ENCODE data around the gene COL19A1.

Gene COL19A1

DNA sequence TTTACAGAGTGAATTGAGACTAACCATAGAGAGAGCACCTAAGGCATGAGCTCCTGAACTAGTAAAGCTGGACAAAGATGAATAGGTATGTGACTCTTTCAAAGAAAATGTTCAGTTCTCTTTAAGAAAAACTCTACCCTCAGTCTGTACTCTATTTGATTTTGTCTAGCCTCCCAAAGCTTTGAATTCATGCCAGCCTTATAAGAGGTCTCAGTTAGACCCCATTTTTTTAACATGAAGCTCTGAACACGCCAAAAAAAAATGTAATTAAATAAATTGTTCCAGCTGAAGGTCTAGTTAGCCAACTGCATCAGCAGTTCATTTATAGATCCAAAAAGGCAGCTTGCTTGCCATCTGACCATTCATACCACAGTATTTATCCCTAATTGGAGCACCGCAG, 365.0 kb downstream of the COL19A1 start:
- DNase-seq (ENCODE audit: low read depth): no peak

GRCh38 chr6:70234561-70235236, 368.3 kb downstream of the COL19A1 start:
- no peak for DNase-seq (ENCODE audit: low read depth)

DNA sequence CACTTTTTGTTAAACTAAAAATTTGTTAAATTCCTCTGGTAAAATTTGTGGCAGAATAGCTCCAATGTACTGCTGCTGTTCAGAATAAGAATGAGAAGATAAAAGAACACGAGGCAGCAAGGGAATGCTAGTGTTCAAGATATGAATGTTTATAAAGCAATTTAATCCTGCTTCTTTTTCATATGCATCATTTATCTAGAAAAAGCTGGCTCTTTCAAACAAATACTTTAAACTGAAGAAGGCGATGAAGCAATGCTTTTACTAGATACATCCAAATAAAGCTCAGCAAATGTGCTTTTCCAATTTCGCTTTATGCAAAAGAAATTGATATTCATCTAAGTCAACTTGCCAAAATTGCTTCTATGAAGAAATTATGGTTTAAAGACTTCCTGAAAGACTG, 370.0 kb downstream of the COL19A1 start:
- no peak for DNase-seq (ENCODE audit: low read depth)

DNA sequence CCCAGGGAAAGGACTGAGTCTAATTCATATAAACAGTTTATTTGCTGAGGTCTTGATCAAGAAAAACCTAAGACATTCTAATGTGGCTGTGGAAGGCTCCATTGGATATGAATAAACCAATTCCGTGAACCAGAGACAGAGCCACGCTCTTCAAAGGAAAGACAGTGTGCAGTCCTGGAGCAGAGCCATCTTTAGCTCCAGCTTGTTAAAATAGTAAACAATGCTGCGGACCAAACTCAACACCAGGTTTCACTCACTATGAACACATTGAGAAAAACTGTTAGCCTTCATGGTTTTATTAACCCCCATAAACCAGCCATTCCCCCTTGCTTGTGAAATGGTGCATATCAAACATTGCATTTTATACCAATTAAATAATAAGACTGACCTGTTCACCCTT, 374.7 kb downstream of the COL19A1 start:
- DNase-seq (ENCODE audit: low read depth): no peak

- DNase-seq (ENCODE audit: low read depth): no peak
Observed at GRCh38 chr6:70241991-70242420, 375.6 kb downstream of the COL19A1 start.

- no peak for DNase-seq (ENCODE audit: low read depth)
Observed at GRCh38 chr6:70246118-70246517, 379.8 kb downstream of the COL19A1 start.

- no peak for DNase-seq (ENCODE audit: low read depth)
Observed at GRCh38 chr6:70252604-70253003, 386.2 kb downstream of the COL19A1 start.

DNA sequence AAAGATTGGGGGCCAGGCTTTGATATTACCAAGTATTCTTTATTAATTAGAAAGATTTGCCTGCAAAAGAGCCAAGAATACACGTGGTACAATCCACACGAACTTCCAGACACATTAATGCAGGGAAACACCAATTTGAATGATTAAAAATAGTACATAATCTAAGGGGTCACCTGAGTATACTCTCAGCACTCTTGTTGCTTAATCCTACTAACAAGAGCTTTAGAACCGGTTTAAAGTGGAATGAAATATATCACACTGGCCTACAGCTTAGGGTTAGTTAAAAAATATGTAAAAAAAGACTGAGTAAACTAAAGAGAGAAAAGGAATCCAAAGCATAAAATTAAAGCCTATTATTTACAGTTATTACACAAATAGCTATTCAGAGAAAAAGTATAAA, 387.6 kb downstream of the COL19A1 start:
- no peak for DNase-seq (ENCODE audit: low read depth)

DNA sequence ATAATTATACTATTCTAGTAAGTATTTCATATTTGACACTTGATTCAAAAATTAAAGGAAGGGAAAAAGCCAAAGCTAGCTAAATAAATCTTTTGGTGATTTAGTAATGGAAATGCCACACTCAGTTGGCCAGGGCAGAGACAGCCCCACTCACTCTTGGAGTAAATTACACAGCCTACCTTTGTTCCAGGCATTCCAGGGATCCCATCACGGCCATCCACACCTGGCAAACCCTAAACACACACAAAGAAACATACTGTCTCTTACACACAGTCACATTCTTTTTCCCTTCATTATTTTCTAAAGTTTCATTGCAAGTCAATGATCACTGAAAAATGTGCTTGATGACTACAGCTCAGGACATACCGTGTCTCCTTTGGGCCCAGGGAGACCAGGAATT, 388.4 kb downstream of the COL19A1 start:
- DNase-seq (ENCODE audit: low read depth): no peak

GRCh38 chr6:70257768-70258273, 391.5 kb downstream of the COL19A1 start:
- DNase-seq (ENCODE audit: low read depth): no peak

DNA sequence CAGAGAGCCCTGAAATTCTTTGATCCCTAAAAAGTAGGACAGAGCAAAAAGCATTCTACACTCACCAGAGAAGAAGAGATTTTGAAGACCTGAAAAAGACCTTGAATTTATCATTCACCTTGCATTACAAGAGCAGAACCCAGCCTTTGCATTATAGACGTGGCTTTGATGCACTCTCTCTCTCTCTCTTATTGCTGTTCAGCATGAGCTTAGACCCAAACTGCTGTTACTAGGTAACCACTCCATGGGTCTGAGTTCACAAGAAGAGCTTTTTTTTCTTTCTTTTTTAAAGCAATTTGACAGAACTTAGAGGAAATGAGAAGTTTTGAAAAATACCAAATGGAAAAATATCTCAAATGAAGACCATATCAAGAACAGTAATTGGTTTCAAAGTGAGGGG, 392.1 kb downstream of the COL19A1 start:
- DNase-seq (ENCODE audit: low read depth): no peak
